HepG2 (cell line): ENCODE results near the gene KIF2C. TPM values are rescaled to one million over a fixed set of nuclear protein-coding genes. Genes with fewer than 3 reads are reported as not detected.

ENCODE experiments used
- ARNTL ChIP-seq: sonication (generic); formaldehyde crosslinking; IDR thresholded peaks from 2 replicates; pipeline ENCODE4 v1.4.0; 2020; ENCODE audit warnings: mild to moderate bottlenecking, missing genetic modification reagents
- BRD4 ChIP-seq: sonication (generic); formaldehyde crosslinking; IDR thresholded peaks from 2 replicates; pipeline ENCODE4 v1.4.0; 2020; ENCODE audit warnings: missing genetic modification reagents
- CCDC6 ChIP-seq: sonication (generic); formaldehyde crosslinking; IDR thresholded peaks from 2 replicates; pipeline ENCODE4 v1.8.1; 2022; ENCODE audit warnings: mild to moderate bottlenecking, missing genetic modification reagents, moderate library complexity
- CSRNP1 ChIP-seq: sonication (generic); formaldehyde crosslinking; IDR thresholded peaks from 2 replicates; pipeline ENCODE4 v1.8.1; 2023; ENCODE audit warnings: mild to moderate bottlenecking, missing genetic modification reagents
- HMGXB4 ChIP-seq, 2 experiments: sonication (generic) in 1 of 2; formaldehyde crosslinking in 1 of 2; IDR thresholded peaks; 2 replicates each; pipeline versions ENCODE4 v1.4.0 to v1.6.1; 2018 to 2020; ENCODE audit warnings: missing genetic modification reagents in 2 of 2, borderline replicate concordance in 1 of 2, low read depth in 1 of 2, mild to moderate bottlenecking in 1 of 2, missing biosample characterization in 1 of 2
- HNF1B ChIP-seq: sonication (generic); formaldehyde crosslinking; IDR thresholded peaks from 2 replicates; pipeline ENCODE4 v1.5.1; 2020; ENCODE audit warnings: mild to moderate bottlenecking, moderate library complexity, missing genetic modification reagents
- HNF4A ChIP-seq: sonication (generic); formaldehyde crosslinking; IDR thresholded peaks from 2 replicates; pipeline ENCODE4 v1.4.0; 2020; ENCODE audit warnings: missing genetic modification reagents
- JUN ChIP-seq: sonication (generic); formaldehyde crosslinking; IDR thresholded peaks from 2 replicates; pipeline ENCODE4 v1.4.0; 2020; ENCODE audit warnings: mild to moderate bottlenecking, missing genetic modification reagents
- LCORL ChIP-seq, 2 experiments: fragments of 450-650 bp in 1 of 2; sonication (generic) in 1 of 2; formaldehyde crosslinking in 1 of 2; IDR thresholded peaks; 2 replicates each; pipeline versions ENCODE4 v1.5.0 to v1.6.1; 2017 to 2020; ENCODE audit warnings: antibody characterized with exemption in 1 of 2, missing genetic modification reagents in 1 of 2
- MXI1 ChIP-seq: IDR thresholded peaks from 3 replicates; pipeline ENCODE4 v1.6.1; 2012; ENCODE audit warnings: low read depth, low read length, inconsistent platforms, borderline replicate concordance
- MYC ChIP-seq: sonication (generic); formaldehyde crosslinking; IDR thresholded peaks from 2 replicates; pipeline ENCODE4 v1.9.0; 2021; ENCODE audit warnings: missing genetic modification reagents, borderline replicate concordance
- PHF8 ChIP-seq: sonication (generic); formaldehyde crosslinking; IDR thresholded peaks from 2 replicates; pipeline ENCODE4 v1.5.0; 2020; ENCODE audit warnings: missing genetic modification reagents
- POLR2AphosphoS5 ChIP-seq: IDR thresholded peaks from 2 replicates; pipeline ENCODE4 v1.6.1; 2012; ENCODE audit warnings: low read depth, low read length
- SAFB2 ChIP-seq: sonication (generic); formaldehyde crosslinking; IDR thresholded peaks from 2 replicates; pipeline ENCODE4 v1.5.1; 2020; ENCODE audit warnings: missing genetic modification reagents, low read depth, mild to moderate bottlenecking, borderline replicate concordance
- SMC3 ChIP-seq: IDR thresholded peaks from 2 replicates; pipeline ENCODE4 v1.6.1; 2011; ENCODE audit warnings: low read length, improper control_type of control experiment
- TEAD3 ChIP-seq: optimal IDR thresholded peaks from 2 replicates; pipeline ENCODE3; 2016; ENCODE audit warnings: borderline replicate concordance
- TGIF2 ChIP-seq: IDR thresholded peaks from 2 replicates; pipeline ENCODE4 v1.6.1; 2016; ENCODE audit warnings: control low read depth, missing compliant biosample characterization
- XRCC5 ChIP-seq: fragments of 200-400 bp; formaldehyde crosslinking; optimal IDR thresholded peaks from 2 replicates; pipeline ENCODE3; 2017; ENCODE audit warnings: mild to moderate bottlenecking, low read length
- ZFP82 ChIP-seq: sonication (generic); formaldehyde crosslinking; IDR thresholded peaks from 2 replicates; pipeline ENCODE4 v1.5.1; 2020; ENCODE audit warnings: mild to moderate bottlenecking, missing genetic modification reagents, borderline replicate concordance
- ZGPAT ChIP-seq: IDR thresholded peaks from 2 replicates; pipeline ENCODE4 v1.6.1; 2016; ENCODE audit warnings: mild to moderate bottlenecking
- ZNF44 ChIP-seq: sonication (generic); formaldehyde crosslinking; IDR thresholded peaks from 2 replicates; pipeline ENCODE4 v1.5.1; 2020; ENCODE audit warnings: mild to moderate bottlenecking, missing genetic modification reagents
- ZNF781 ChIP-seq: sonication (generic); formaldehyde crosslinking; IDR thresholded peaks from 2 replicates; pipeline ENCODE4 v1.5.1; 2020; ENCODE audit warnings: borderline replicate concordance, mild to moderate bottlenecking, missing genetic modification reagents; ENCODE audit errors: not compliant biosample characterization
- ZNF883 ChIP-seq: sonication (generic); formaldehyde crosslinking; IDR thresholded peaks from 2 replicates; pipeline ENCODE4 v1.5.1; 2020; ENCODE audit warnings: mild to moderate bottlenecking, missing genetic modification reagents; ENCODE audit errors: not compliant biosample characterization
- polyA plus RNA-seq, 8 experiments: library from polyadenylated mRNA; depleted of rRNA in 3 of 8; stranded (reverse) in 7 of 8; unstranded in 1 of 8; fragments of >200 nt; fragmentation: Illumina TruSeq in 4 of 8; extraction: Trizol in 4 of 8; gene quantifications; 2 replicates each; pipeline versions ENCODE4 v1.2.1 to v1.2.3, GENCODE V29; 2011 to 2016; ENCODE audit warnings: low read depth in 4 of 8, missing spikeins in 1 of 8, mixed read lengths in 1 of 8; ENCODE audit not compliant: insufficient read depth in 1 of 8
- total RNA-seq, 5 experiments: library from RNA; depleted of rRNA; stranded (reverse); fragments of >200 nt; fragmentation: Illumina TruSeq; extraction: Trizol; gene quantifications; 2 replicates each; pipeline ENCODE4 v1.2.3, GENCODE V29; 2016; ENCODE audit warnings: low read depth in 1 of 5

Gene KIF2C
- total and polyA plus RNA-seq, 2 of the 13 experiments (the other 11 are each of a cell fraction or from before 2014, with no cell fraction given), result 29.7 to 53.7 TPM

- TF ChIP-seq HMGXB4 (CRISPR knock-in tag; IDR thresholded peaks at IDR 0.05; ENCODE audit: borderline replicate concordance in 1 of 2, low read depth in 1 of 2) (peak; percentile 79 to 82; a peak in 3 of 4 replicates), ZNF44 (CRISPR knock-in tag) (0 out of 2 replicates have a peak, but pooled peaks have one; percentile 62), CSRNP1 (CRISPR knock-in tag) (0 out of 2 replicates have a peak, but pooled peaks have one; percentile 31), SAFB2 (CRISPR knock-in tag) (peak; percentile 52; the same call in 1 of the 2 replicates), POLR2AphosphoS5 (no peak), ZNF781 (peak; percentile 52), HNF1B (peak; percentile 74; the same call in 1 of the 2 replicates), PHF8 (CRISPR knock-in tag) (peak; percentile 52), BRD4 (CRISPR knock-in tag) (peak; percentile 60; the same call in 1 of the 2 replicates), TGIF2 (no peak), SMC3 (peak; percentile 27; the same call in 1 of the 2 replicates), MYC (CRISPR knock-in tag) (peak; percentile 89), ARNTL (CRISPR knock-in tag) (no peak), ZFP82 (CRISPR knock-in tag) (no peak), JUN (CRISPR knock-in tag) (no peak), TEAD3 (CRISPR knock-in tag) (peak; percentile 91), CCDC6 (CRISPR knock-in tag) (no peak), HNF4A (CRISPR knock-in tag) (no peak), MXI1 (peak; percentile 41; the same call in 1 of the 3 replicates), ZNF883 (CRISPR knock-in tag) (peak; percentile 89), XRCC5 (peak; percentile 67), ZGPAT (CRISPR knock-in tag) (peak; percentile 72; the same call in 1 of the 2 replicates), LCORL (IDR thresholded peaks at IDR 0.05) (no peak), LCORL (CRISPR knock-in tag; IDR thresholded peaks at IDR 0.05) (peak; percentile 74)
Observed at GRCh38 chr1:44786138-44786840, 46.7 kb downstream of the KIF2C start (continued).
